Endothelial cell of umbilical vein (primary cell): ENCODE results near the gene HIP1R. TPM values are rescaled to one million over a fixed set of nuclear protein-coding genes. Genes with fewer than 3 reads are reported as not detected.

ENCODE experiments used
- BruUV-seq: library from RNA; stranded (reverse); fragments of 400-500 nt; replicated peaks from 2 replicates; lab custom pipeline; 2021; lab: Mats Ljungman, UMichigan
- CTCF ChIA-PET: fragments of 300-600, 350-600 bp; sonication (Branson Sonifier 250); formaldehyde crosslinking; loops from one replicate; lab custom pipeline; 2021; ENCODE audit warnings: antibody characterized with exemption, inconsistent platforms; lab: Charles Lee
- POLR2A ChIA-PET: fragments of 300-600, 350-600 bp; sonication (Branson Sonifier 250); formaldehyde crosslinking; loops from one replicate; lab custom pipeline; 2021; ENCODE audit warnings: antibody characterized with exemption, inconsistent platforms; lab: Charles Lee
- DNase-seq: peaks from one replicate; pipeline ENCODE4 v3.0.0-alpha.2; 2011; ENCODE audit warnings: low read depth, low spot score
- FAIRE-seq: peaks from 2 replicates; lab custom pipeline; 2011; peaks lifted over from hg19 to GRCh38; lab: Jason Lieb, UNC
- H2AFZ ChIP-seq: 2 replicates; pipeline ENCODE4 v1.6.0; 2012; ENCODE audit warnings: low read depth, low read length, control low read depth, inconsistent platforms
- H3K27ac ChIP-seq: 2 replicates; pipeline ENCODE4 v1.5.1; 2011; ENCODE audit warnings: low read depth, mild to moderate bottlenecking, control low read depth, low read length, moderate library complexity; ENCODE audit not compliant: insufficient read depth
- H3K27me3 ChIP-seq, 2 experiments: 2 replicates each; pipeline versions ENCODE4 v1.6.0 to v1.6.1; 2011; ENCODE audit warnings: low read length in 2 of 2, mixed read lengths in 1 of 2; ENCODE audit not compliant: control insufficient read depth in 2 of 2, insufficient read depth in 2 of 2
- H3K36me3 ChIP-seq, 2 experiments: 2 replicates in 1 of 2; 3 replicates in 1 of 2; pipeline ENCODE4 v1.5.1; 2011; ENCODE audit warnings: low read length in 2 of 2, mild to moderate bottlenecking in 1 of 2, moderate library complexity in 1 of 2; ENCODE audit not compliant: control insufficient read depth in 2 of 2, insufficient read depth in 2 of 2; ENCODE audit errors: extremely low read depth in 1 of 2
- H3K4me1 ChIP-seq: 3 replicates; pipeline ENCODE4 v1.5.1; 2011; ENCODE audit warnings: mild to moderate bottlenecking, low read length; ENCODE audit not compliant: control insufficient read depth, insufficient read depth; ENCODE audit errors: extremely low read depth
- H3K4me2 ChIP-seq: 2 replicates; pipeline ENCODE4 v1.6.1; 2011; ENCODE audit warnings: low read length, control low read depth, mixed read lengths; ENCODE audit not compliant: insufficient read depth
- H3K4me3 ChIP-seq, 3 experiments: fragments of 200-600 bp in 1 of 3; sonication (generic), shearing (Covaris generic) in 1 of 3; replicated peaks in 1 of 3; 2 replicates each; pipeline ENCODE4 v1.5.1; 2011 to 2016; ENCODE audit warnings: control low read depth in 3 of 3, low read length in 3 of 3, mild to moderate bottlenecking in 2 of 3, inconsistent platforms in 1 of 3, low read depth in 1 of 3, moderate library complexity in 1 of 3; ENCODE audit not compliant: insufficient read depth in 1 of 3
- H3K79me2 ChIP-seq: 2 replicates; pipeline ENCODE4 v1.6.0; 2012; ENCODE audit warnings: low read length, inconsistent platforms; ENCODE audit not compliant: control insufficient read depth, insufficient read depth
- H3K9ac ChIP-seq: replicated peaks from 2 replicates; pipeline ENCODE3; 2011; ENCODE audit warnings: low read length, control low read depth; ENCODE audit not compliant: insufficient read depth; ENCODE audit errors: extremely low read depth
- H3K9me1 ChIP-seq: replicated peaks from 3 replicates; pipeline ENCODE4 v1.6.0; 2011; ENCODE audit warnings: mild to moderate bottlenecking, low read length; ENCODE audit not compliant: control insufficient read depth, insufficient read depth; ENCODE audit errors: extremely low read depth
- H3K9me3 ChIP-seq: replicated peaks from 2 replicates; pipeline ENCODE4 v1.5.1; 2012; ENCODE audit warnings: low read length, inconsistent platforms; ENCODE audit not compliant: control insufficient read depth, insufficient read depth
- H4K20me1 ChIP-seq: replicated peaks from 2 replicates; pipeline ENCODE3; 2011; ENCODE audit warnings: mild to moderate bottlenecking, low read length; ENCODE audit not compliant: control insufficient read depth, insufficient read depth; ENCODE audit errors: extremely low read depth
- CTCF ChIP-seq, 2 donors: IDR thresholded peaks; 1 replicate in 1 of 2; 2 replicates in 1 of 2; pipeline ENCODE4 v1.5.1; 2011; ENCODE audit warnings: low read length in 2 of 2, mild to moderate bottlenecking in 2 of 2, moderate library complexity in 2 of 2, control low read depth in 1 of 2, inconsistent platforms in 1 of 2, low read depth in 1 of 2; ENCODE audit not compliant: insufficient read depth in 1 of 2; ENCODE audit errors: extremely low read depth in 1 of 2
- EZH2 ChIP-seq: IDR thresholded peaks from 2 replicates; pipeline ENCODE4 v1.6.1; 2012; ENCODE audit warnings: borderline replicate concordance, low read depth, mild to moderate bottlenecking, moderate library complexity, low read length, inconsistent platforms; ENCODE audit not compliant: severe bottlenecking
- FOS ChIP-seq: IDR thresholded peaks from 2 replicates; pipeline ENCODE4 v1.6.1; 2011; ENCODE audit warnings: mild to moderate bottlenecking, low read length, moderate library complexity, borderline replicate concordance; ENCODE audit not compliant: insufficient read depth
- GATA2 ChIP-seq: IDR thresholded peaks from 2 replicates; pipeline ENCODE4 v1.7.0; 2011; ENCODE audit warnings: low read depth, mild to moderate bottlenecking, moderate library complexity, mixed read lengths, low read length; ENCODE audit not compliant: insufficient read length, insufficient read depth
- JUN ChIP-seq: IDR thresholded peaks from 2 replicates; pipeline ENCODE4 v1.6.1; 2011; ENCODE audit warnings: borderline replicate concordance, low read depth; ENCODE audit not compliant: insufficient read length, insufficient read depth
- MYC ChIP-seq: IDR thresholded peaks from one replicate; pipeline ENCODE4 v1.6.1; 2011; ENCODE audit warnings: mild to moderate bottlenecking, low read depth, low read length
- POLR2A ChIP-seq: IDR thresholded peaks from 2 replicates; pipeline ENCODE4 v1.6.1; 2012; ENCODE audit warnings: low read depth, mild to moderate bottlenecking, control low read depth, low read length
- POLR2AphosphoS5 ChIP-seq: IDR thresholded peaks from 2 replicates; pipeline ENCODE4 v1.6.1; 2012; ENCODE audit warnings: low read depth, mild to moderate bottlenecking, control low read depth, low read length, moderate library complexity; ENCODE audit not compliant: insufficient read depth
- dilution Hi-C: fragments of 300-500 bp; cut with MboI; formaldehyde crosslinking; loops from one replicate; pipeline ENCODE4 v1.15.0; 2019; ENCODE audit warnings: low sequenced_read_pairs; ENCODE audit not compliant: extremely low pct_ligation_motif_present
- intact Hi-C: fragments of 100-400 bp; cut with micrococcal nuclease; formaldehyde crosslinking; loops from one replicate; pipeline ENCODE4 v1.10.0; 2022
- polyA plus RNA-seq, 4 experiments: library from polyadenylated mRNA; depleted of rRNA in 3 of 4; stranded (reverse) in 3 of 4; unstranded in 1 of 4; fragments of >200 nt; gene quantifications; 2 replicates each; pipeline versions ENCODE4 v1.2.1 to v1.2.3, GENCODE V29; 2011 to 2012; ENCODE audit warnings: missing spikeins in 1 of 4
- total RNA-seq: library from RNA; stranded (reverse); gene quantifications from 2 replicates; pipeline ENCODE4 v1.2.3, GENCODE V29; 2021
- TF ChIP-seq, protein P1 (sequence below): IDR thresholded peaks from 2 replicates; pipeline ENCODE4 v1.6.1; 2011; ENCODE audit not compliant: insufficient read depth, insufficient read length

The HIP1R gene
- total and polyA plus RNA-seq, 2 donors (not counting 3 experiments of a cell fraction or from before 2014, with no cell fraction given), result 111 to 122 TPM

DNA sequence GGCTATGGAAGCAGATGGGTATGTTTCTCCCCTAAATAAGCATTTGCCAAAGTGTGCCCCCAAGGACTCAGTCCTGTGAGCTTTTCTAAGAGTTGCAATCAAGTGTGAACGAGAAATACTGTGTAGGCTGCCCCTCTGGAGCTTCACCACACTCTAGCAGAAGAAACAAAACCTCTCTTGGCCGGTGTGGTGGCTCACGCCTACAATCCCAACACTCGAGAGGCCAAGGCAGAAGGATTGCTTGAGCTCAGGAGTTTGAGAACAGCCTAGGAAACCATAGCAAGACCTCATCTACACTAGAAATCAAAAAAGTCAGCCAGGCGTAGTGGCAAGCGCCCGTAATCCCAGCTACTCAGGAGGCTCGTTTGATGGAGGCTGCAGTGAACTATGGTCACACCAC lies 50.9 kb downstream of the HIP1R start:
- H3K4me1 ChIP-seq, result peaks cover 55% of the 10 kb centered on the region
- no TSS peak for BruUV-seq
- H3K4me2 ChIP-seq, result no peak overlapping the region
- H4K20me1 ChIP-seq, result no peaks in the 10 kb centered on the region
- H3K79me2 ChIP-seq, result peaks cover 86% of the 10 kb centered on the region
- DNase-seq (no peak), FAIRE-seq (no peak)
- H2AFZ ChIP-seq, result no peak overlapping the region
- no peak overlapping the region for H3K4me3 ChIP-seq
- no peak overlapping the region for H3K9ac ChIP-seq
- dilution Hi-C loops (no loop called here), intact Hi-C loops (no loop called here)
- H3K27me3 ChIP-seq, result no peaks in the 10 kb centered on the region
- no peaks in the 10 kb centered on the region for H3K9me3 ChIP-seq
- TF ChIP-seq JUN (no peak), POLR2A (no peak), GATA2 (no peak), POLR2AphosphoS5 (no peak), EZH2 (no peak), FOS (no peak), CTCF (IDR thresholded peaks at IDR 0.05; ENCODE audit: extremely low read depth in 1 of 2, insufficient read depth in 1 of 2, low read depth in 1 of 2, low read length in 2 of 2) (no peak), MYC (no peak)
- TF ChIP-seq, protein P1, sequence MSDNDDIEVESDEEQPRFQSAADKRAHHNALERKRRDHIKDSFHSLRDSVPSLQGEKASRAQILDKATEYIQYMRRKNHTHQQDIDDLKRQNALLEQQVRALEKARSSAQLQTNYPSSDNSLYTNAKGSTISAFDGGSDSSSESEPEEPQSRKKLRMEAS, result no peak
- H3K36me3 ChIP-seq, result no peaks in the 10 kb centered on the region
- POLR2A ChIA-PET, result no interaction called here
- H3K27ac ChIP-seq, result no peak overlapping the region
- H3K9me1 ChIP-seq, result no peaks in the 10 kb centered on the region
- CTCF ChIA-PET, result interaction anchor here (1.0 kb wide), 2 partner anchors 54 to 352 kb away, joined by 3 read pairs; no protein-coding TSS in a partner anchor
